Measurements from ENCODE around the gene MEGF6. TPM values are rescaled to one million over a fixed set of nuclear protein-coding genes. Genes with fewer than 3 reads are reported as not detected.

MEGF6 gene
- total RNA-seq, 1 experiment from 2014 or later = 32.4 TPM

- no peak for DNase-seq
- no peak for TF ChIP-seq CTCF (IDR thresholded peaks at IDR 0.05; ENCODE audit: unreplicated experiment)
- Mint-ChIP-seq H3K27me3 (ENCODE audit: unreplicated experiment) (no peaks in the 10 kb centered on the region), H3K36me3 (ENCODE audit: insufficient read depth, unreplicated experiment) (peaks cover 22% of the 10 kb centered on the region), H3K27ac (ENCODE audit: unreplicated experiment) (no peak overlapping the region), H3K9me3 (ENCODE audit: low read depth, unreplicated experiment) (no peaks in the 10 kb centered on the region), H3K4me3 (ENCODE audit: low read depth, unreplicated experiment) (no peak overlapping the region), H3K4me1 (ENCODE audit: low read depth, unreplicated experiment) (no peaks in the 10 kb centered on the region)
- CTCF ChIA-PET = interaction anchor here (1.9 kb wide), 1 partner anchor 19 kb away, joined by 17 read pairs; no protein-coding TSS in a partner anchor
- no TSS peak for BruUV-seq (replicated peaks)
- intact Hi-C loops (cut with micrococcal nuclease; ENCODE audit: unreplicated experiment) = no loop called here
Observed at GRCh38 chr1:3471356-3472087, 139.8 kb downstream of the MEGF6 start.

- Mint-ChIP-seq H3K27ac (ENCODE audit: unreplicated experiment) (no peak overlapping the region), H3K4me1 (ENCODE audit: low read depth, unreplicated experiment) (no peaks in the 10 kb centered on the region), H3K36me3 (ENCODE audit: insufficient read depth, unreplicated experiment) (peaks cover 24% of the 10 kb centered on the region), H3K27me3 (ENCODE audit: unreplicated experiment) (no peaks in the 10 kb centered on the region), H3K4me3 (ENCODE audit: low read depth, unreplicated experiment) (no peak overlapping the region), H3K9me3 (ENCODE audit: low read depth, unreplicated experiment) (no peaks in the 10 kb centered on the region)
- intact Hi-C loops (cut with micrococcal nuclease; ENCODE audit: unreplicated experiment) = no loop called here
- CTCF ChIA-PET = interaction anchor here (1.9 kb wide), 1 partner anchor 18 kb away, joined by 17 read pairs; no protein-coding TSS in a partner anchor
- no peak for DNase-seq
- no TSS peak for BruUV-seq (replicated peaks)
- TF ChIP-seq CTCF (IDR thresholded peaks at IDR 0.05; ENCODE audit: unreplicated experiment) = no peak
Observed at GRCh38 chr1:3470650-3471355, 140.5 kb downstream of the MEGF6 start.

GRCh38 chr1:3469849-3470649 is 141.3 kb downstream of the MEGF6 start:
- Mint-ChIP-seq H3K9me3 (ENCODE audit: low read depth, unreplicated experiment) (no peaks in the 10 kb centered on the region), H3K27me3 (ENCODE audit: unreplicated experiment) (no peaks in the 10 kb centered on the region), H3K4me3 (ENCODE audit: low read depth, unreplicated experiment) (no peak overlapping the region), H3K27ac (ENCODE audit: unreplicated experiment) (no peak overlapping the region), H3K4me1 (ENCODE audit: low read depth, unreplicated experiment) (no peaks in the 10 kb centered on the region), H3K36me3 (ENCODE audit: insufficient read depth, unreplicated experiment) (peaks cover 27% of the 10 kb centered on the region)
- intact Hi-C loops (cut with micrococcal nuclease; ENCODE audit: unreplicated experiment) = no loop called here
- no peak for TF ChIP-seq CTCF (IDR thresholded peaks at IDR 0.05; ENCODE audit: unreplicated experiment)
- CTCF ChIA-PET = no interaction called here
- DNase-seq = no peak
- no TSS peak for BruUV-seq (replicated peaks)

- Mint-ChIP-seq H3K36me3 (ENCODE audit: insufficient read depth, unreplicated experiment) (peaks cover 27% of the 10 kb centered on the region), H3K4me1 (ENCODE audit: low read depth, unreplicated experiment) (no peaks in the 10 kb centered on the region), H3K4me3 (ENCODE audit: low read depth, unreplicated experiment) (no peak overlapping the region), H3K27ac (ENCODE audit: unreplicated experiment) (no peak overlapping the region), H3K27me3 (ENCODE audit: unreplicated experiment) (no peaks in the 10 kb centered on the region), H3K9me3 (ENCODE audit: low read depth, unreplicated experiment) (no peaks in the 10 kb centered on the region)
- CTCF ChIA-PET = no interaction called here
- BruUV-seq (replicated peaks) = no TSS peak
- DNase-seq = no peak
- intact Hi-C loops (cut with micrococcal nuclease; ENCODE audit: unreplicated experiment) = no loop called here
- TF ChIP-seq CTCF (IDR thresholded peaks at IDR 0.05; ENCODE audit: unreplicated experiment) = no peak
Observed at GRCh38 chr1:3469104-3469848, 142.0 kb downstream of the MEGF6 start.

All from Calu3 (cell line).